ENCODE data around the gene LIPK. TPM values are rescaled to one million over a fixed set of nuclear protein-coding genes. Genes with fewer than 3 reads are reported as not detected.

Gene LIPK
- total RNA-seq, 1 donor from 2014 or later, result not detected

GRCh38 chr10:88762906-88763305, 56.9 kb downstream of the LIPK start:
- no peak for DNase-seq (ENCODE audit: low read depth)
- H3K27me3 ChIP-seq (ENCODE audit: control insufficient read depth, insufficient read depth, low read length), result no peaks in the 10 kb centered on the region

GRCh38 chr10:88763441-88763840, 57.4 kb downstream of the LIPK start:
- TF ChIP-seq CTCF (IDR thresholded peaks at IDR 0.05; ENCODE audit: insufficient read depth, low read length, poor library complexity, severe bottlenecking), result no peak
- H3K36me3 ChIP-seq (ENCODE audit: control insufficient read depth, insufficient read depth, low read length), result no peaks in the 10 kb centered on the region
- H3K4me3 ChIP-seq (ENCODE audit: low read depth, low read length), result no peak overlapping the region
- no peaks in the 10 kb centered on the region for H3K27me3 ChIP-seq (ENCODE audit: control insufficient read depth, insufficient read depth, low read length)
- DNase-seq (ENCODE audit: low read depth), result no peak

More at GRCh38 chr10:88762906-88763305, 56.9 kb downstream of the LIPK start:
- Histone ChIP-seq H3K36me3 (ENCODE audit: control insufficient read depth, insufficient read depth, low read length) (no peaks in the 10 kb centered on the region), H3K4me3 (ENCODE audit: low read depth, low read length) (no peak overlapping the region)
- TF ChIP-seq CTCF (IDR thresholded peaks at IDR 0.05; ENCODE audit: insufficient read depth, low read length, poor library complexity, severe bottlenecking), result no peak

- Histone ChIP-seq H3K36me3 (ENCODE audit: control insufficient read depth, insufficient read depth, low read length) (no peaks in the 10 kb centered on the region), H3K4me3 (ENCODE audit: low read depth, low read length) (no peak overlapping the region), H3K27me3 (ENCODE audit: control insufficient read depth, insufficient read depth, low read length) (no peaks in the 10 kb centered on the region)
- TF ChIP-seq CTCF (IDR thresholded peaks at IDR 0.05; ENCODE audit: insufficient read depth, low read length, poor library complexity, severe bottlenecking), result no peak
- no peak for DNase-seq (ENCODE audit: low read depth)
Measured at GRCh38 chr10:88764110-88764509, 58.1 kb downstream of the LIPK start.

GRCh38 chr10:88765816-88766215, 59.8 kb downstream of the LIPK start:
- no peak for DNase-seq (ENCODE audit: low read depth)
- Histone ChIP-seq H3K36me3 (ENCODE audit: control insufficient read depth, insufficient read depth, low read length) (no peaks in the 10 kb centered on the region), H3K4me3 (ENCODE audit: low read depth, low read length) (no peak overlapping the region), H3K27me3 (ENCODE audit: control insufficient read depth, insufficient read depth, low read length) (no peaks in the 10 kb centered on the region)
- no peak for TF ChIP-seq CTCF (IDR thresholded peaks at IDR 0.05; ENCODE audit: insufficient read depth, low read length, poor library complexity, severe bottlenecking)

- H3K36me3 ChIP-seq (ENCODE audit: control insufficient read depth, insufficient read depth, low read length), result no peaks in the 10 kb centered on the region
- no peak overlapping the region for H3K4me3 ChIP-seq (ENCODE audit: low read depth, low read length)
- no peak for DNase-seq (ENCODE audit: low read depth)
- no peak for TF ChIP-seq CTCF (IDR thresholded peaks at IDR 0.05; ENCODE audit: insufficient read depth, low read length, poor library complexity, severe bottlenecking)
- H3K27me3 ChIP-seq (ENCODE audit: control insufficient read depth, insufficient read depth, low read length), result no peaks in the 10 kb centered on the region
Measured at GRCh38 chr10:88769384-88769783, 63.3 kb downstream of the LIPK start.

GRCh38 chr10:88781206-88781605, 75.2 kb downstream of the LIPK start:
- no peak for TF ChIP-seq CTCF (IDR thresholded peaks at IDR 0.05; ENCODE audit: insufficient read depth, low read length, poor library complexity, severe bottlenecking)
- no peak overlapping the region for H3K4me3 ChIP-seq (ENCODE audit: low read depth, low read length)
- DNase-seq (ENCODE audit: low read depth), result no peak
- no peaks in the 10 kb centered on the region for H3K27me3 ChIP-seq (ENCODE audit: control insufficient read depth, insufficient read depth, low read length)
- H3K36me3 ChIP-seq (ENCODE audit: control insufficient read depth, insufficient read depth, low read length), result no peaks in the 10 kb centered on the region
